HFFc6 (cell line): ENCODE measurements around the gene PRICKLE3. TPM values are rescaled to one million over a fixed set of nuclear protein-coding genes. Genes with fewer than 3 reads are reported as not detected.

Experiments used
- DNase-seq: peaks from one replicate; pipeline ENCODE4 v3.0.0-alpha.2; 2018
- H3K27ac Mint-ChIP-seq: 2 replicates; pipeline ENCODE4 v1.8.0; 2020; ENCODE audit warnings: mild to moderate bottlenecking, mixed read lengths
- H3K27me3 Mint-ChIP-seq: 2 replicates; pipeline ENCODE4 v1.8.0; 2021; ENCODE audit warnings: mild to moderate bottlenecking, moderate library complexity, mixed read lengths; ENCODE audit not compliant: insufficient read depth
- H3K36me3 Mint-ChIP-seq: 2 replicates; pipeline ENCODE4 v1.8.0; 2021; ENCODE audit warnings: low read depth, mixed read lengths
- H3K4me1 Mint-ChIP-seq: 2 replicates; pipeline ENCODE4 v1.8.0; 2020; ENCODE audit warnings: low read depth, mixed read lengths
- H3K4me3 Mint-ChIP-seq: 2 replicates; pipeline ENCODE4 v1.8.0; 2020; ENCODE audit warnings: mild to moderate bottlenecking, moderate library complexity, mixed read lengths
- H3K9me3 Mint-ChIP-seq: 2 replicates; pipeline ENCODE4 v1.8.0; 2020; ENCODE audit warnings: mild to moderate bottlenecking, mixed read lengths
- CTCF ChIP-seq: fragments of 200-600 bp; sonication (generic); IDR thresholded peaks from 2 replicates; pipeline ENCODE4 v1.5.0; 2021; ENCODE audit warnings: antibody characterized with exemption, mild to moderate bottlenecking
- total RNA-seq, 6 experiments: library from RNA; stranded (reverse); fragmentation: NEBNext Ultra II Directional; extraction: Animal tissue kit (Norgen Biotek cat#: 25700); gene quantifications; 2 replicates in 1 of 6; 3 replicates in 5 of 6; pipeline ENCODE4 v1.2.3, GENCODE V29; 2021

Gene PRICKLE3
- total RNA-seq, 6 experiments from 2014 or later = 8.0 to 10.7 (median 9.7) TPM

- Mint-ChIP-seq H3K27ac (no peak overlapping the region), H3K36me3 (no peaks in the 10 kb centered on the region), H3K4me3 (no peak overlapping the region), H3K4me1 (no peaks in the 10 kb centered on the region), H3K27me3 (peaks cover 4% of the 10 kb centered on the region), H3K9me3 (no peaks in the 10 kb centered on the region)
- DNase-seq = no peak
- TF ChIP-seq CTCF = no peak
Observed at GRCh38 chrX:49205443-49205842, 19.3 kb upstream of the PRICKLE3 start.

GRCh38 chrX:49204709-49205108 is 18.5 kb upstream of the PRICKLE3 start:
- Mint-ChIP-seq H3K36me3 (no peaks in the 10 kb centered on the region), H3K4me3 (no peak overlapping the region), H3K4me1 (no peaks in the 10 kb centered on the region), H3K27me3 (peaks cover 4% of the 10 kb centered on the region; the same call in 1 of the 2 replicates), H3K27ac (no peak overlapping the region), H3K9me3 (no peaks in the 10 kb centered on the region)
- TF ChIP-seq CTCF = no peak
- DNase-seq = no peak

GRCh38 chrX:49204017-49204416 is 17.8 kb upstream of the PRICKLE3 start:
- H3K4me3 Mint-ChIP-seq = no peak overlapping the region
- no peaks in the 10 kb centered on the region for H3K36me3 Mint-ChIP-seq
- no peaks in the 10 kb centered on the region for H3K4me1 Mint-ChIP-seq
- peaks cover 2% of the 10 kb centered on the region; the same call in 1 of the 2 replicates for H3K27me3 Mint-ChIP-seq
- DNase-seq = no peak
- TF ChIP-seq CTCF = no peak
- H3K27ac Mint-ChIP-seq = no peak overlapping the region
- H3K9me3 Mint-ChIP-seq = no peaks in the 10 kb centered on the region

GRCh38 chrX:49203536-49203935 is 17.4 kb upstream of the PRICKLE3 start:
- DNase-seq = no peak
- no peaks in the 10 kb centered on the region for H3K9me3 Mint-ChIP-seq
- no peak for TF ChIP-seq CTCF
- peaks cover 2% of the 10 kb centered on the region; the same call in 1 of the 2 replicates for H3K27me3 Mint-ChIP-seq
- H3K36me3 Mint-ChIP-seq = no peaks in the 10 kb centered on the region
- H3K4me3 Mint-ChIP-seq = no peak overlapping the region
- H3K4me1 Mint-ChIP-seq = no peaks in the 10 kb centered on the region
- no peak overlapping the region for H3K27ac Mint-ChIP-seq

- Mint-ChIP-seq H3K4me1 (no peaks in the 10 kb centered on the region), H3K27ac (no peak overlapping the region), H3K4me3 (no peak overlapping the region), H3K27me3 (peaks cover 2% of the 10 kb centered on the region; the same call in 1 of the 2 replicates), H3K9me3 (no peaks in the 10 kb centered on the region), H3K36me3 (no peaks in the 10 kb centered on the region)
- no peak for DNase-seq
- TF ChIP-seq CTCF = no peak
Observed at GRCh38 chrX:49202022-49202421, 15.8 kb upstream of the PRICKLE3 start.
